ENCODE results near the gene HNRNPA1.

The HNRNPA1 gene

GRCh38 chr12:54240971-54241588, 39.4 kb upstream of the HNRNPA1 start:
- Histone ChIP-seq H3K9me3 (no peaks in the 10 kb centered on the region), H3K36me3 (peaks cover 33% of the 10 kb centered on the region), H3K27ac (no peak overlapping the region), H3K4me3 (ENCODE audit: low read depth in 1 of 2, low read length in 1 of 2) (no peak overlapping the region), H3K4me1 (ENCODE audit: control insufficient read depth in 1 of 2, insufficient read depth in 1 of 2, low read depth in 1 of 2, low read length in 1 of 2) (no peaks in the 10 kb centered on the region), H3K27me3 (no peaks in the 10 kb centered on the region)
- TF ChIP-seq, protein P1, sequence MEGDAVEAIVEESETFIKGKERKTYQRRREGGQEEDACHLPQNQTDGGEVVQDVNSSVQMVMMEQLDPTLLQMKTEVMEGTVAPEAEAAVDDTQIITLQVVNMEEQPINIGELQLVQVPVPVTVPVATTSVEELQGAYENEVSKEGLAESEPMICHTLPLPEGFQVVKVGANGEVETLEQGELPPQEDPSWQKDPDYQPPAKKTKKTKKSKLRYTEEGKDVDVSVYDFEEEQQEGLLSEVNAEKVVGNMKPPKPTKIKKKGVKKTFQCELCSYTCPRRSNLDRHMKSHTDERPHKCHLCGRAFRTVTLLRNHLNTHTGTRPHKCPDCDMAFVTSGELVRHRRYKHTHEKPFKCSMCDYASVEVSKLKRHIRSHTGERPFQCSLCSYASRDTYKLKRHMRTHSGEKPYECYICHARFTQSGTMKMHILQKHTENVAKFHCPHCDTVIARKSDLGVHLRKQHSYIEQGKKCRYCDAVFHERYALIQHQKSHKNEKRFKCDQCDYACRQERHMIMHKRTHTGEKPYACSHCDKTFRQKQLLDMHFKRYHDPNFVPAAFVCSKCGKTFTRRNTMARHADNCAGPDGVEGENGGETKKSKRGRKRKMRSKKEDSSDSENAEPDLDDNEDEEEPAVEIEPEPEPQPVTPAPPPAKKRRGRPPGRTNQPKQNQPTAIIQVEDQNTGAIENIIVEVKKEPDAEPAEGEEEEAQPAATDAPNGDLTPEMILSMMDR (IDR thresholded peaks at IDR 0.05), result no peak

DNA sequence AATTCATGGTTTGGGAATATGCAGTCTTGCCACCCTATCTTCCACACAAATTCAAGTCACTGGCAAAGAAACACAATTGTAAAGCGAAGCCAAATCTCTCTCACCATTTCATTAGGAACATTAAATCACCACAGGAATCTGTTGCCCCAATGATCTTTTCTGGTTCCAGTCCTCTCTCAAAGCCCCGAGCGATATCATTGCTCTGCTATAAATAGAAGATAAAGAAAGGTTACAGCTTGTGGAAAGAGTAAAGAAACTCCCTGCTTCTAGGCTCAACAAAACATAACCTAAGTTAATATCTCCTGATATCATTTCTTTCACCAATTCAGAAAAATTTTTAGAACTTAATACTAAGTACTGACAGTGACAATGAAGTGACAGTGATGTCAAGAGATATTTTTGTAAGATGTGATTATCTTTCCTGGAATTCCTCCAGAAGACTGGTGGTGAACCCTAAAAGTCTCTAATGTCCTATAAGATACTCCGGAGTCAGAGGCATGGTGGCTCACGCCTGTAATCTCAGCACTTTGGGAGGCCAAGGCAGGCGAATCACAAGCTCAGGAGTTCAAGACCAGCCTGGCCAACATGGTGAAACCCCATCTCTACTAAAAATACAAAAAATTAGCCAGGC, 34.4 kb upstream of the HNRNPA1 start:
- Histone ChIP-seq H3K4me1 (ENCODE audit: control insufficient read depth in 1 of 2, insufficient read depth in 1 of 2, low read depth in 1 of 2, low read length in 1 of 2) (peaks cover 3 to 4% of the 10 kb centered on the region in 2 experiments), H3K9me3 (no peaks in the 10 kb centered on the region), H3K36me3 (peaks cover 17% of the 10 kb centered on the region), H3K27ac (no peak overlapping the region), H3K27me3 (no peaks in the 10 kb centered on the region), H3K4me3 (ENCODE audit: low read depth in 1 of 2, low read length in 1 of 2) (no peak overlapping the region)
- TF ChIP-seq, protein P1 (IDR thresholded peaks at IDR 0.05), result no peak

DNA sequence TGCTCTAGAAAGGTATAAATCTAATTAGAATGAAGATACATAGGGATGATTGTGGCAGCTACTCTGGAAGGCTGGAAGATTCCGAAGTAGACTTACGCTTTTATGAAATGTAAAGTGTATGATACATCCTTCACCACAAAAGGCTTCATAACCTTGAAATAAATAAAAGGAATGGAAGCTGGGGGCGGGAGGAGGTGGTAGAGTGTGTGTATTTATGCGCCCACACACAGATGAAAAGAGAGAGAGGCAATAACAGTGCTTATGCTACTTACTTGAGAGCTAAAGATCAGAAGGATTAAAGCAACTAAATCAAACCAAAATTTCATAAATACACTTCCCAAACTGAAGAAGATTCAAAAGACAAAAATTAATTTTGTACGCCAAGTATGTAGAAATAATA, 31.0 kb upstream of the HNRNPA1 start:
- no peaks in the 10 kb centered on the region for H3K9me3 ChIP-seq
- H3K27ac ChIP-seq, result no peak overlapping the region
- no peaks in the 10 kb centered on the region for H3K36me3 ChIP-seq
- TF ChIP-seq, protein P1 (IDR thresholded peaks at IDR 0.05), result no peak
- H3K27me3 ChIP-seq, result no peaks in the 10 kb centered on the region
- H3K4me1 ChIP-seq (ENCODE audit: control insufficient read depth in 1 of 2, insufficient read depth in 1 of 2, low read depth in 1 of 2, low read length in 1 of 2), result peaks cover 6 to 10% of the 10 kb centered on the region in 2 experiments
- no peak overlapping the region for H3K4me3 ChIP-seq (ENCODE audit: low read depth in 1 of 2, low read length in 1 of 2)

DNA sequence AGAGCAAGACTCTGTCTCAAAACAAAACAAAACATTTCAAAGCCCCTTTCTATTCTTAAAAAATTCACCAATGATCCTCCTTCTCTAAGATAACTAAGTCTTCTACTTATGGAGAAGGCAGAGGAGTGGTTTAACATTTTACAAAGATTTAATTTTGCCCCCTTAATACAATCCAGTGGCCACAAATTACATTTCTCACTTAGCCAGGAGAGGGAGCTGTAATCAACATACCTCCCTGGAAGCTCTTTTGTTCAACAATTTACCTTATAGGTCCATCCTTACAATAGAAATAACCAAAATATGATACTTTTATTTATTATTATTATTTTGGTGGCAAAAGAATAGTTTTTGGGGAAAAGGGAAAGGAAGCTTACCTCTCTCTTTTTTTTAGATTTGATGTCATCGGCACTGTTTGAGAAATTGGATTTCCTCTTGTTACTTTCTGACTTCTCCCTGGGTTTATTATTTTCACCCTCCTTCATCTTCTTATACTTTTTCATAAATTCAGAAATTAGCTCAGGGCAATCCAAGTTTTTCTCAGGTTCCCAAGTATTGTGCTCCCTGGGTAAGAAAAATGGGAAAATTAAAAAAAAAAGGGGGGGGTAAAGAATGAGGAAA, 28.8 kb upstream of the HNRNPA1 start:
- no peaks in the 10 kb centered on the region for H3K9me3 ChIP-seq
- TF ChIP-seq, protein P1 (IDR thresholded peaks at IDR 0.05), result peak; percentile 54
- peak overlapping the region; percentile 66 for H3K27ac ChIP-seq
- peak overlapping the region in 1 of 2 experiments; percentile 7 for H3K4me3 ChIP-seq (ENCODE audit: low read depth in 1 of 2, low read length in 1 of 2)
- H3K4me1 ChIP-seq (ENCODE audit: control insufficient read depth in 1 of 2, insufficient read depth in 1 of 2, low read depth in 1 of 2, low read length in 1 of 2), result peaks cover 6 to 10% of the 10 kb centered on the region in 2 experiments
- H3K27me3 ChIP-seq, result no peaks in the 10 kb centered on the region
- H3K36me3 ChIP-seq, result peaks cover 6% of the 10 kb centered on the region

GRCh38 chr12:54253240-54253639, 27.3 kb upstream of the HNRNPA1 start:
- no peak overlapping the region for H3K4me3 ChIP-seq (ENCODE audit: low read depth in 1 of 2, low read length in 1 of 2)
- H3K4me1 ChIP-seq (ENCODE audit: control insufficient read depth in 1 of 2, insufficient read depth in 1 of 2, low read depth in 1 of 2, low read length in 1 of 2), result peaks cover 6 to 10% of the 10 kb centered on the region in 2 experiments
- no peaks in the 10 kb centered on the region for H3K27me3 ChIP-seq
- peaks cover 6% of the 10 kb centered on the region for H3K36me3 ChIP-seq
- H3K27ac ChIP-seq, result no peak overlapping the region
- TF ChIP-seq, protein P1 (IDR thresholded peaks at IDR 0.05), result no peak
- no peaks in the 10 kb centered on the region for H3K9me3 ChIP-seq
